Activated effector memory CD4-positive, alpha-beta T cell treated with anti-CD3 and anti-CD28 coated beads, Interleukin-2, amount 50 U/mL, for 16 hours (primary cell): ENCODE measurements around the gene WDR91.
"Not testable (repeated sequence)": the region's sequence is repeated elsewhere in the genome, so short reads cannot be mapped to it uniquely, and the experiment has no call there.

Experiments used
- DNase-seq: peaks from one replicate; pipeline ENCODE4 v3.0.0-alpha.2; 2020

Gene WDR91

DNA sequence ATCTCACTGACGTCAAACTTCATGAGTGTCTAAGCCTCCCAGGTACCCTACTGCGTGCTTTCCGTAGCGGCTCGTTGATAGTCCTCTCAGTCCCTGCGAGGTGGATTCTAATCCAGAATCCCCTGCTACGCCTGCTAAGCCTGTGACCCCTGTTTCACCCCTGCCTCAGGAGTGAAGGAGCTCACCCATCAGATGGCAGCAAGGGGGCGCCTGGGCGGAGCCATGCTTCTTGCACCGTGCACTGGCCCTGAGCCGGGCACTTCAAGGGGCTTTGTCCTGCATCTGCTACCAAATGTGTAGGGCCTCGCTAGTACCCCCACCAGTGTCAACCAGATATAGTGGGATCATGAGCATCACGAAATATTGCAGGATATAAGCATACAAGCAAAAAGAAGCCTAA is 21.4 kb upstream of the WDR91 start:
- peak; percentile 69 for DNase-seq

DNA sequence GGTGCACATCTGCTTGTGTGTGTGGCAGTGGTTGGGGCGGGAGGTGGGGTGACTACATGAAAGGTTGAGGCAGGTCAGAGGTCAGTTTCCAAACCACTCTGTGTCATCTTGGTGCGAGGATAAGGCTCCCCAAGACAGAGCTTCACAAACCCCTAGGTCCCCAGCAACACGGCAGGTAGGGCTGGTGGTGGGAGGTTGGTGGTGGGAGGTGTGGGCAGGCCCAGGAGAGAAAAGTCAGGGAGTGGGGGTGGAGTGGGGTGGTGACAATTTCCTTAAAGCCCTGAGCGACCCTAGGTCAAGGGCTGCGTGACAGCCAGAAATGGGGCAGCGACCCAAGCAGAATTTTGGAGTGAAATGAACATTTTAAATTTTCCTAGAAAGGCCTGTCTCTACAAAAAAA is 20.8 kb upstream of the WDR91 start:
- no peak for DNase-seq

DNA sequence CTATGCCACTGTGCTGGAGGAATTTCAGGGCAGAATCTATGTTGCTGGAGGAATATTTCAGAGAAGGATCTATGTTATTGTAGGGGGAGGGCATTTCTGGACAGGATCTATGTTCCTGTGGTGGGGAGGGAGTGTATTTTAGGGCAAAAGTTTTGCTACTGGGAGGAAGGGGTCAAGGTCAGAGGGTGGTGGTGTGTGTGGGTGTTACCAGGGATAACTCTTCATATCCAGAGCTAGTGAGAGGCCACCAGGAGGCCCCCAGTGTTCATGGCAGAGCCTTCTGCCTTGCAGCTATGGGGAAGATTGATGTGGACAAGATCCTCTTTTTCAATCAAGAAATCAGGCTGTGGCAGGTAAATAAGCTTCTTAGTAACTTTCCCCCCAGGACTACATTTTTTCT is 20.4 kb upstream of the WDR91 start:
- no peak for DNase-seq

DNA sequence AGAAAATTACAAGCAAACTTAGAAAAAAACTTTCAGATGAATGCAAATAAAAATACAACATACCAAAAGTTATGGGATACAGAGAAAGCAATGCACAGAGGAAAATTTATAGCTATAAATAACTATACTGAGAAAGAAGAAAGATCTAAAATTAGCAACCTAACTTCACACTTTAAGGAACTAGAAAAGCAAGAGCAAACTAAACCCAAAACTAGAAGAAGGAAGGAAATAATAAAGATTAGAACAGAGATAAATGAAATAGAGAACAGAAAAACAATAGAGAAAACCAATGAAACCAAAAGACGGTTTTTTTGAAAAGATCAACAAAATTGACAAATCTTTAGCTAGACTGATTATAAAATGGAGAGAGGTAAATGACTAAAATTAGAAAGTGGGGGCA is 12.7 kb upstream of the WDR91 start:
- DNase-seq = no peak

DNA sequence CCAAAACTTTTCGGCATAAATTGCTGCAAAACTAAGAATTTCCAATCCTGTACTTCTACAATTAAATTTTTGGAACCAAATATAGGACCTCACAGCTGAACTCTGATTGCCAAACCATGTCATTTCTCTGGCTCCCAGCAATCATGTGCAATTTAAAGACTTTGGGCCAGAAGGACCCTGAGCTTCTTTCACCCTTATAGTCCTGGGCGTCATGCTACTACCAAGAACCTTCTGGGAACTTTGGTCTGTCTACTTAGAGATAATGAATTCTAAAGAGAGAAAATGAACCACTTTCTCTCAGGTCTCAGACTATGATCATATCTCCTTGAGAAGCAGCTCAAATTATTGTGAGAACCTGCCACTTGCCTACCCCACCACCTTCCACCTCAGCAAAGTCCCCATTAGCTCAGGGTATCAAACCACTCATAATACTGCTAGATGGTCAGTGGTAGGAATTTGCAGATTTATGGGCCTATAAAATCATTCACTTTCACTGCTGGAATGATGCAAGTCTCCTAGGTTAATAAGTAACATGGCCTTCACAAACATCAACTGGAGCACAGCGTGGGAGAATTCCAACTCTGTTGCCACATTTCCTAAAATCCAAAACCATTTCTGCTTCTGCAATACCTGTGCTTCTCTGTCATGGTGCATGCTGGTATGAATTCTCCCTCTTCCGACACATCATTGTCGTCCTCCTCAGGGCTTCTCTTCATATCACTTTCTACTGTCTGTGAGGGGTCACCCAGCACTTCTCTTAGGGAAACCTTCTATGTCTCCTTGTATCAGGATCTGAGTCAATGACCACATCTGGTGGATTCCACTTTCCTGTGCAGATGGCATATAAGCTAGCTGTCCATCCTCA is 6.6 kb upstream of the WDR91 start:
- no peak for DNase-seq

DNA sequence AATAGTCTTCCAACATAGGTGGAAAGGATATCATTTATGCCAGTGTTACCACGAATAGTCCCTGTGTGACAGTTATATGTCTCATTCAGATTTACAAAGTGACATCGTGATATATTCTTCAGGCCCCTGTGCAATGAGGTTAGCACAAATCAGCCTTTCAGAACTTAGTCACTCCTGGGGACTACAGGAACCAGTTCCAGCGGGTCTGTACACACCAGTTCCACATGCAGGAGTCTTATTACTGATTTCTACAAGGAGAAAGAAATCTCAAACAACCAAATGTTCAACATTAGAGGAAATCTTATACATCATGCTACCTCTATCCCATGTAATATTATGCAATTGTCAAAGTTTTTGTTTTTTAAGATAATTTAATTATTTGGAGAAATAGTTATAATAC is 4.4 kb upstream of the WDR91 start:
- DNase-seq = no peak

DNA sequence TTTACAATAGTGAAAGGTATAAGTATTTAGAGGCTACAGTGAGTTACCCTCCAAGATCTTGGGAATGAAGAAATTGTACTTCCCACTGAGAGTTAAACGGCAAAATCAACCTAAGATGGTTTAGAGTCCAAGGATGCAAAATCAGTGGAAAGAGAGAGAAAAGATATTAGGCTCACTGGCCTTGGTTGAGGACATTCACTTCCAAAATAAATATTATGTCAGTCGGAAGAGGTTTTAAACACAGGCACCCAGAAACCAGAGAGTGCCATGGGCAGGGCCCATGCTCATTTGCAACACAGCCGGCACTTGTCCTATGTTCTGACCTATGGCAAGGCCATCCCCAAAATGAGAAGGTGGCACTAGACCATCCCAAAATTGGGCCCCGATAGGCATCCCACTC is 3.9 kb upstream of the WDR91 start:
- DNase-seq = no peak

DNA sequence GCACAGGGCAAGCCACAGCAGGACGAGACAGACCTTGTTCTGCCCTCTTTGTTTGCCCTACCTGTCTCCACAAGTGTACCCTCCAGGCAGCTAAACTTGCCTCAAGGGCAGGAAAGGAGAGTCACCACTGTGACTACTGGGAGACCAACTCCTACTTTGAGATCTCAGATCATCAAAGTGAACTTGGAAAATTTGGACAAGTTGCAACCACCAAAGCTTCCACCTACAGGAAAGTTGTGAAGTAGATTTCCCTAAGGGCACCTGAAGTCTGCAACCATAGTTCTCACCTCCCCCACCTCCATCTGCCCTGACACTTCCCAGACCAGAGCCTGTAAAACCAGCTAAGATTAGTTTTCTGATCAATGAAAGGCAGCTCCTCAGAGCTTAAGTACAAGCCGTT is 2.5 kb upstream of the WDR91 start:
- no peak for DNase-seq

DNA sequence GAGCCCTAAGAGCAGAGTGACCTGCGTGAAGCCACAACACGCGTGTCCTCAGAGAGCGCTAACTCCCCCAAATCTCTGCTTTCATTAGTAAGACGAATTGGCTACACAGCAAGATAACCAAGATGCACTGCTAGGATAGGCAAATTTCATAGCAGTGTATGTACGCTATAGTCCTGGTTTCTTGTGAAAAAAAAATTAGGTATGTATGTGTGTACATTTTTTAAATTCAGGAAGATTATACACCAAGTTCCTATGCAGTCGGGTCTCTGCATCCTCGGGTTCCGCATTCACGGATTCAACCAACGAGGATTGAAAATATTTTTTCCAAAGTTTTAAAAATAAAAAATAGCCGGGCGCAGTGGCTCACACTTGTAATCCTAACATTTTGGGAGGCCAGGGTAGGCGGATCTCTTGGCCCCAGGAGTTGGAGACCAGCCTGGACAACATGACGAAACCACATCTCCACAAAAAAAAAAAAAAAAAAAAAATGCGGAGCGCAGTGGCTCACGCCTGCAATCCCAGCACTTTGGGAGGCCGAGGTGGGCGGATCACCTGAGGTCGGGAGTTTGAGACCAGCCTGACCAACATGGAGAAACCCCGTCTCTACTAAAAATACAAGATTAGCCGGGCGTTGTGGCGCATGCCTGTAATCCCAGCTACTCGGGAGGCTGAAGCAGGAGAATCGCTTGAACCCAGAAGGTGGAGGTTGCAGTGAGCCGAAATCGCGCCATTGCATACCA is 790 bp upstream of the WDR91 start:
- DNase-seq = not testable (repeated sequence)

DNA sequence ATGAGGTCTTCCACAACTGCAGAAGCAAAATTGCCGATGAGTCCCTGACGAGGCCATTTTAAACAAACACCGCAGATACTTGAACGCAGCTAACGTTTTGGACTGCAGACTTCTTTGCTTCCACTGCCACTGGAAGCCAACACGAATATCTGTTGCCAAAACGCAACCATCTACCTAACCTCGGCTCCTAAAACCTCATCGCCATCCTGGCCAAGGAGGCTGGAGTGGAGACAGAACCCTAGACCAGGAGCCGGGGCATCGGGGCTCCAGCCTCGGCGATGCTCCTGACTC is 493 bp downstream of the WDR91 start:
- DNase-seq = no peak

DNA sequence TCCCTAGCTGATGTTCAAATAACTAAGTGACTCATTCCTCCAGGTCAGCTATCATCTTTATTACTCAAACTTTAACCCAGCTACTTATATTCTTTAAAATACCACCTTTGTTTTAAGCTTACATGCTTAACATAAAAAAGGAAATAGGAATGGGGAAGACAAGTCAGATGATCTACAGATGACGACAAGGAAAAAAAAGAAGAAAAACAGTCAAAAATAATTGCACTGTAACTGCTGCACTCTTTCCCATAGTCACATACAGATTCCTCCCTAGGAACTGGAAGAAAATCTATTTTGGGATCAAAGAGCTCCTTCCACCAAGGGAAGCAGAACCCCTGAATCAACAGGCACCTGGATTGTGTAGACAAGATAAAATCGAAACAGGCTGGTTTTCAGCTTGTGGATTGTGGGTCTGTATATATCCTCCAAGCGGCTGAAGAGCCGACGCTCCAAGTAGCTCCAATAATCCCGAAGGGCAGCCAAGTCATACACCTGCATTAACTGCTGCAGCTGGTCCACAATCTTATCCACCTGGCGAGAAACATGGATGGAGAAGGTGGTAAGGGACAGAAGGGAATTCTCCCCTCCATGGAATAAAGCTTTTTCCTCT is 2.0 kb downstream of the WDR91 start:
- no peak for DNase-seq

DNA sequence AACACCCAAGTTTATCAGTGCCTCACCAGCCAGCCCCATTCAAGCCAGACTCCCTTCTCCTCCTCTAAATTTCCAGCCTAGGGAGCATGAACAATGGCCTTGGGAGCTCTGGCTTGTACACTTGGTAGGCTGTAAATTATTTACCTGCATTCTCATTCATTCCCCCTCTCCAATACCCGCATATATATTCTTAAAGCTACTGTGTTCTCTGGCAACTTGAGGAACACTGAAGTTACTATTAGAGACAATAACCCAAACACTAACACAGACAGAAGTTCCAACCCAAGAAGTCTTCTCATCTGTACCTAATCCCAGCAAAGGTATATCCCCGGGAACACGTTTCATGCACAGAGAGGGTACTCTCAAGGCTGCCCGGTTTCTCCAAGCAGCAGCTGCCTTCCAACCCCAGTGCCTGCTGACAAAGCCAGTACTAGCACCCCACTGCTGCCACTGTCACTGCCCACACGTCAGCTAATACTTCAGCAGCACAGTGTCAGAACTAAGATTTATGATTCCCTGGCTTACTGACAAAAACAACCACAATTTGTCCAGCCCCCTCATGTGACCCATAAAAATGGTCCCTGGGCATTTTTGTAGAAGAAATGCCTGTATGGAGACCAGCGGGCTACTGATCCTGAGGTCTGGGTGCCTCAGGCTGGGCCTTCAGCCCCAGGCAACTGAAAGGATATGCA is 3.1 kb downstream of the WDR91 start:
- DNase-seq = no peak

DNA sequence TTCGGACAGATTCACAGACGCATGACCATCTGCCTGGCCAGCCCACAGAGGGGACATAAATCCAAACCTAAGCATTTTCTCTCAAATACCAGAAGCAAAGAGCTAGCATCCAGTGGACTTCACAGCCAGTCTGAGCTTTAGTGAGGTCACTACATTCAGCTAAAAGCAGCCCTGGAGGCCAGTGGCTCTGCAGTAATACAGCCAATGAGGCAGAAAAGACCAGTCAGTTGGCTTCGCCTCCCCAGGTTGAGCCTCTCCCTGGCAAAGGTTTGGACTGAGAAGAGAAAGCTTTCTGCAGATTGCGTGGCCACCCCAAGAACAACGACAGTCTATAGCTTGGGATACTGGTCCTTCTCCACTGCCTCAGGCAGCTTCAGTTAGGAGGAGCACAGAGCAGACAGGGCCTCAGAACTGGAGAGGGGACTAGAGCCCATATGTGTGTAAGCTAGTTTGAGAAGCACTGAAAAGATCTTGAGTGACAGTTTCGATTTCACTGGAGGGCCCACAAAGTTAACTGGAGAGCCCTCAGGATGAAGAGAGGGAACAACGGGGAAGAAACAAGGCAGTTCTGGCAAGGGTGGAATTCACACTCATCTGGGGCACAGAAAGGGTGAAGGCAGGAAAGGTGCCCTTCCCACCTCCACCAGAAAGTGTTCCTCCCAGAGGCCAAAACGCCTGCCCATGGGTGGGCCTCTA is 3.8 kb downstream of the WDR91 start:
- DNase-seq = no peak

DNA sequence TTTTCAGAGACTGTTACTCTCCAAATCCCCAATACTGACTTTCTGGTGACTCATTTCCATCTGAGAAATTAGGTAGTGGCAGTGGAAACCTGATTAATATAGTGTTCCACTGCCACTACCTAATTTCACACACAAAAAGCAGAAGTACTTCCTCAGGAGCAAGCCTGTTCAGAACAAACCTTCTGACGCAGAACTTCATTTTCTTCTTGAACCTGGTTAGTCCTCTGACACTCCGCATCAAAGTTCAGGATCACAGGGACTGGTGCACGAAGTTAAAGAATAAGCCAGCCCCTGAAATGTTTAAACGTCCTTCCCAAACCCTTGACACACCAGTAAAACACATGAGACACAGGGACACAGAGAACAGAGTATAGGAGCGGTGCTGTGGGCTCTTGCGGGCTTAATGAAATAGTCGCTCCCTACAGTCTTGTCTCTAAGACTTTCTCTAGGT is 4.4 kb downstream of the WDR91 start:
- DNase-seq = no peak

DNA sequence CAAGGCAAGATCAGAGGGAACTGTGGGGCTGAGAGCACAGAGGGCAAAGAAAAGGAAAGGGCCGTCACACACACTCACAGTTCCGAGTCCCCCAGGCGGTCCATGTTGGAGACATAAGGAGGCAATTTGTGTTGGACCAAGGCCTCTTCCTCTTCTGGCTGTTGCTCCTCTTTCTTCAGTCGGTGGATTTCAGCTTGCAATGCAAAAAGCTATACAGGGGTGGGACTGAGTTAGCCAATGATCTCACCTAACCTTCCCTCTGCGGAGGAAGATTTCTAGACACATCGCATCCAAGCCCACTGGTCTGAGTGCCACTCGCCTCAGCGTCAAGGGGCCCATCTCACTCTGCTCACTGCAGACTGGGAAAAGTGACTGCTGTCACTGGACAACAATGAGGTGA is 5.5 kb downstream of the WDR91 start:
- DNase-seq = no peak

DNA sequence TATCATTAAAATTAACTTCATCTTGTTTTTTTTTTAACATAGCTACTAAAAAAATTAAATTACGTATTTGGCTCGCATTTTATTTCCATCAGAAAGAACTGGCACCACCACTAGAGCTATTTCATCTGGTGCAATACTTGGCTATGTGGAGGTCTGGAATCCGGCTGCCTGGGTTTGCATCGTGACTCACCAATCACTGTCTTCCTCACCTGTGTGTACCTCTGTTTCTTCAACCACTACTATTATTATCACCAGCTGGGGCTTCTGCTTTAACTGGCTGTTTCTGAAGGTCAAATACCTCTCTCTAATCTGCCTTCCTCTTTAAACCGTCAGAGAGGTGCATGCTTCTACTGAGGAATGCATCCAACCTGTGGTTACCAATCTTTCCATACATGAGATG is 6.5 kb downstream of the WDR91 start:
- DNase-seq = no peak

DNA sequence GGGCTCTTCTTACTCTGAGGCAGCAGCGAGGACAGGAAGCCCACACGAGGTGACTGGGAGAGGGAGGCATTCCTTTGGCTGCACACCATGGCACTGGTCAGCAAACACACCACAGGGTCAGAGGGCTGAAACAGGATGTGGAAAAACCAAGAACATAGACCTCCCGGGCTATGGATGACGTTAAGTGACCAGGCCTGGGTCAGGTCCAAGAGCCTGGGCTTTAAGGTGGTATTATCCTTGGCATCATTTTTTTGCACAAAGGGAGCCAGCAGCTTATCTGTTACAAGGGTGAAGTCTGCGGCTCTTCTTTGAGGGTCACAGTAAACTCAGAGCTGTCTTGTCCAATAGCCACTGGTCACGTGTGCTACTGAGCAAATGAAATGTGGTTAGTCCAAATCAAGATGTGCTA is 7.0 kb downstream of the WDR91 start:
- no peak for DNase-seq

DNA sequence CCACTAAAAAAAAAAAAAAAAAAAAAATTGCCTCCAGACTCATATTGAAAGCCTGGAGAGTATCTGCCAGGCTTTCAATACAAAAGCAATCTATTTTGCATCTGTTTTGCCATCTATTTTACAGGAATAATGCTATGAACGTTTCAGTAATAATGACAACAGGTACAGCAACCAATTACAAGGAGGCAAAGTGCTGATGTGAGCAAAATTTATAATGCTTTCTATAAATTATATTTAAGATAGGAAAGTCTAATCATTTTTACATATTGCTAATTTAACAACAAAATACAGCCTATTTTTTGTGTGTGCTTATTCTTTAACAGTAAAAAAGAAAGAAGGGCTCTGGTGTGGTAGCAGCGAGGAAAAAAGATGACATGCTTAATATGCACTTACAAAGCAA is 10.0 kb downstream of the WDR91 start:
- DNase-seq = no peak

DNA sequence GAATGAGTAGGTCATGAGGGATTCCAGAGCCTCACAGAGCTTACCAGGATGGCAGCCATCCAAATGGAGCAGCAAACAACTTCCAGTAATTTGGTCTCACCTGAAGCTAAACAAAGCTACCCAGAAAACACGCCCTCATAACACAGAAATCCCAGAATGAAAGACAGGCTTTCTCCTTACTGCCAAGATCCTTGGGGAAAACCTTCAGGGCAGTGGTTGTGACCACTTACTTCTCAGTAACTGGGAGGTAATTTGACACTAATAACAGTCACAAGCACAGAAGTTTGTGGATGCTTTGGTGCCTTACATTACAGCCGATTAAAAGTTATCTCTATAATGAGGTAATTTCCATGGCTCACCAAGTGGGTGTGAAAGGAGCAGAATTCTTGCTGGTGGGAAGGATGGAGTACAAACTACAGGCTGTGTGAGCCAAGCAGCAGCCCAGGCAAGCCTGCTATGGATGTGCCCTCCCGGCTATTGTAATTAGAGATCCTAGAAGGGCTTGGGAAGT is 10.4 kb downstream of the WDR91 start:
- DNase-seq = no peak

DNA sequence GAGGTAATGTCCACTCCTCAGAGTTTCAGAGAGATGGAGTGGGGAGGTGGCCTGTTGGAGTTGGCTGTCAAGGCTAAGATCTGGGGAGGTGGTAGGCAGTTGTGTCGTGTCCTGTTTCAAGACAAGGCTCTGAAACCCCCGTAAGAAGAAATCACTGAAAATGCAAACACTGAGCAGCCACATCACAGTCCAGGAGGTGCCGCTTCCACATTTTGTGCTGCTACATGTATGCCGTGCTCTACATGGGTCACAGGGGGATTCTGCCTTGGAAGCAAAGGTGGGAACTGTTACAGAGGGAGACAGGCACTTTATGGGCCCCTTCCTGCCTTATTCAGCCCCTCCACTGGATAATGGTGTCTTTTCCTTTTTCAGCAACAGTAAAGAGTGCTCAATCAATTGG is 11.9 kb downstream of the WDR91 start:
- DNase-seq = no peak

DNA sequence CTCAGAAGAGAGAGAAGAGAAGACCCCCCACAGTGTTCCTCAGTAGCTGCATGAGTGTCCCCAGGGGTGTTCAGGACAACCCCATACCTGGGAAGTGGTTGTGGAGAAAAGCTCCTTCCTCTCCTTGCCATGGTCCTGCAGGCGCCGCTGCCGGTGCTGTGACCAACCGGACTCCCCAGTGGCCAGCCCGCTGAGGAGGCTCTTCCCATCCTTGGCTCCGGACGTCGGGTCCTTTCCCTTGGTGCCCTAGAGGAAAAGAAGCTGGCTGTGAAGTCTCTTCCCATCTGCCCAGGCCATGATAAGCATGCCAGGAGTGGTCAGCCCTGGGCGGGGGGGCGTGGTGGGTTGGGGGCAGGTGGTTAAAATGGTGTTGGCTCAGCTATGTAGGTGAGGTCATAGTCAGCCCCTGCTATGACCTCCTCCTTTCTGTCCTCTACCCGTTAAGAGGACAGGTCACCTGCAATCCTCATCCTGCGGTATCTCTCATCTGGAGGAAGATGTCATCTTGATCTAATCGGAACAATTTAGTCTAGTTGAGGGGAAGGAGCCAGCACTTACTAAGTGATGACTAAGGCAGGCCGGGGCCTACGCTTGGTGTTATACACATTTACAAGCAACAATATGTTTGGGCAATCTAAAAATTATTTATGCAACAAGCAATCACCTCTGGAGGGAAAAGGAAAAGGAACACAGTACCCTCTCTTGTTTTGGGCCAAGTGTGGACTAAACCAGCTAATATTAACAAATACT is 13.2 kb downstream of the WDR91 start:
- DNase-seq = no peak

DNA sequence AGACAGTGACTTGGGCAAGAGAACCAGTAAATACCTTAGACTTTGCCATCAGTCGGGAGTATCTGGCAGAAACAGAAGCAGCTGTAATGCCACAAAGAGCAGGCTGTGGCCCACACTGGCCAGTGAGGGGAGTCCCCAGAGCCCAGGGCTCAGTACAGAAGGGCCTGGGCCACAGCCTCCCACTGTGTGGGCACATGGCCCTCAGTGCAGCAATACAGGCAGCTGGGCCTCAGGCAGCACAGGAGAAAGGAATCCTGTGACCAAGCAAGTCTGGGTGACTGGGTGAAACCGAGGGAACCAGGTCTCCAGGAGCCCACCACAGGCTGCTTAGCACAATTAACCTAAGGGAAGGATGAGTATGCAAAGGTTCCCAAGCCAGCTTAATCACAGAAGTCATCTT is 14.0 kb downstream of the WDR91 start:
- no peak for DNase-seq
